ENCODE data around the gene TPBGL.

TPBGL gene

DNA sequence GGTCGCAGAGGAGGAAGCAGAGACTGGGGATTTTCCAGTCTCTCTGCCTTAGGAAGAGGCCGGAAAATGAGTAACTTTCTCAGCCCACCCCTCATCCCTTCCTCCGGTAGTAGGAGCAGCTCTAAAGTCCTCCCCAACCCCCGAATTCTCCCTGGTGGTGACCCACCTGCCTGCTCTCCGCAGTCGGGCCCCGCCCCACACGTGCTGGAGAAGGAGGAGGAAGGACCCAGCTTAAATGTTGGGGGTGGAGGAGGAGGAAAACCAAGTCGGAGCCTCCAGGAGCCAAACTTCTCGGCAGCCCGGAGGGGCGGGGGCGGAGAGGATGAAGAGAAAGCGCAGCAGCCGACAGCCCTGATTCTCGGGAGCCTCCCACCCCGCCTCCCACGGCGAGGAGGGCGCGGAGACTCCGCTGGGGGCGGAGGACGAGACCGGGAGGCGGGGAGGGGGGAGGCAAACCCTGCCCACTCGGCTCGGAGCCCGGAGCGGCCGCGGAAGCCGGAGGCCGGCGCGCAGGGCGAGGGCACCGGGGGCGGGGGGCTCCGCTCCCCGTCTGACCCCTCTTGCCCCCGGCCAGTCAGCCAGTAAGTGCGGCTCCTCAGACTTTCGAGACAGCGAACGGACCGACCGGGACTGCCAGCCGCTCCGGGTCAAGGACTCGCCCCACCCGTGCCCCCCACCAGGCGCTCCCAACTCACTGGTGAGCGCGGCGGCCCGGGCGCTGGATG lies at the start of gene TPBGL:
Gene TPBGL (plus strand): TSS at position 464 of the 725 bp plus-strand sequence. CDS start 276 bp downstream, outside the sequence.
- DNase-seq, result no peak

DNA sequence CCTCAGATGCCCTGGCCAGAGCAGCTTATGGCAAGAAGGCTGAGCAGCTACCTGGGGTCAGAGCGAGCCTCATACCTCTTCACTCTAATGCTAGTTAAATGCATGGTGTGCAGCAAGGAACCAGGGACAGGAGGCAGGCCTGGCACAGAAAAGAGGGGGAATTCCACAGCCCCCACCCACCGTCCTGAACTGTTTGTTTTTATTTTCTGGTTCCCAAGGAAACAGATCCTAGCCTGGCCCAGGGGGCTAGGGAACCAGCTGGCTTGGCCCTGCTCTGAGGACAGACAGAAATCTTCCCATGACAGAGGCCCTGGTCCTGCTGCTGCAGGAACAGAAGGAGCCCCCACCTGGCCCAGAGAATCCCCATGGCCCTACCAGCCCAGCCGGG lies 49.2 kb upstream of the TPBGL start:
- DNase-seq, result no peak

GRCh38 chr11:75193271-75193670 lies 47.3 kb upstream of the TPBGL start:
- DNase-seq, result no peak

DNA sequence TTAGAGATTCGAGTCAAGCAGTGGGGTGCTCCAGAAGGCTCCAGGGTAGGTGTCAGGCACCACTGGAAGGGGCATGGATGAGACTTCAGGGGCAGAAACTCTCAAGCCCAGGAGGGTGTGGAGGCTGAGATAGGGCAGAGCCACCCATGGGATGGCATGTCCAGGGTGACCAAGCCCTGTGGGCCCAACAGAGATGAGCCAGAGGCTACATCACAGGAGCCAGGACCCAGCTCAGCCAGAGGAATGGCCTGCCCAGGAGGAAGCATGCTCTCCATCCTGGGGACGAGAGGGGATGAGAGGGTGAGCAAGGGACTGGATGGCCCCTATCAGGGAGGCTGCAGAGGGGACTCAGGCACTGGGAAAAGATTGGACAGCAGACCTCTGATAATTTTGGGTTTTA lies 46.9 kb upstream of the TPBGL start:
- no peak for DNase-seq

DNA sequence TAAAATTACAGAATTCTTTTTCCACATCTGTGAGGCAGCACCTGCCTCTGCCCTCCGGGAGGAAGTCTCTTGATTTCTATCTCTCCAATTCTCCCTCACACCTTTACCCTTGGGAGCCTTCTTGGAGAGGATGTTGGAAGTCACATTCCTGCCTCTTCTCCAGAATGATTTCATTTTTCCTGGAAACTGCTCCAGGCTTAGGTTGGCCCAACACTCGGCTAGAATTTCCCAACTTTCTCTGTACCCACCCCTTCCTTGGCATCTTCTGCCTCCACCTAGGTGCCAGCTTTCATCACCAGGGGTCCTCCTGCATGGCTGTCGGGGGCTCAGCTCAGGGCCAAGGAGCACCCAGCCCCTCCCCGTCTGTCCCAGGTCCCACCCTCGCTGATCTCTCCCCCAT lies 46.4 kb upstream of the TPBGL start:
- DNase-seq, result no peak

DNA sequence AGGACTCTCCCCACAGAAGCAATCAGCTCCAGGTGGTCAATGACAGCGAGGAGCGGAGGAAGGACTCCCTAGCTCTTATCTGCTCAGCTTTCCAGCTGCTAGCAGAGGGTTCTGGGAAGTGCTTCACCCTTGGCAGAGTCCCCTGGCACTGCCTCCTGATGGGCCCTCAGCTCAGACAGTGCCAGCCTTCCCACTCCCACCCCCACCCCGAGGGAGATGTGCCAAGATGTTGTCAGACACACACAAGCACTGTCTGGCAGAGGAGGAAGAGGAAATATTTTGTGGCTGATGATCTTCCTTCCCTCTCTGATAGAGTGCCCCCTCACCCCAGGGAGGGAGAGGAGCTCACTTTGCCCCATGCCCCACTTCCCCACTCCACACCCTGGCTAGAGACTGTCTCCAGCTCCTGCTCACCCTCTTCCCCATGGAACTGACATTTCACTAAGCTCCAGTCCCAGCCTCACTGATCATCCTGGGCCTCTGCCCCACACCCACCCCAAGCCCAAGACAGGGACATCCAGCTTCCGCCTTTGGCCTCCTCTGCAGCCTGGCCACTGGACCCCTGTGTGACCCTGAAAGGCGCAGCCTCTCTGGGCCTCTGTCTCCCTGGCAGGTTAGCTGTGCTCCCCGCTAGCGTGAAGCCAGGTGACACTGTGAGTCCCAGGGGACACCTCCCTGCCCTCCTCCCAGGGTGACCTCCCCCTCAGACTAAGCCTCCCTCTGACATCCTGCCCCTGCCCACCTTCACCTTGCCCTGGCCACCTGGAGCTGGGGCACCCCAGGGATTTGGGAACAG lies 45.2 kb upstream of the TPBGL start:
- DNase-seq, result no peak

- DNase-seq, result no peak
These were observed 44.1 kb upstream of the TPBGL start for GRCh38 chr11:75196426-75196825.

- DNase-seq, result no peak
These were observed 42.9 kb upstream of the TPBGL start for GRCh38 chr11:75197512-75198277.

GRCh38 chr11:75198278-75198973 lies 42.1 kb upstream of the TPBGL start:
- DNase-seq, result no peak

- no peak for DNase-seq
These were observed 41.1 kb upstream of the TPBGL start for GRCh38 chr11:75199412-75199955.

GRCh38 chr11:75200051-75200450 lies 40.5 kb upstream of the TPBGL start:
- DNase-seq, result no peak

DNA sequence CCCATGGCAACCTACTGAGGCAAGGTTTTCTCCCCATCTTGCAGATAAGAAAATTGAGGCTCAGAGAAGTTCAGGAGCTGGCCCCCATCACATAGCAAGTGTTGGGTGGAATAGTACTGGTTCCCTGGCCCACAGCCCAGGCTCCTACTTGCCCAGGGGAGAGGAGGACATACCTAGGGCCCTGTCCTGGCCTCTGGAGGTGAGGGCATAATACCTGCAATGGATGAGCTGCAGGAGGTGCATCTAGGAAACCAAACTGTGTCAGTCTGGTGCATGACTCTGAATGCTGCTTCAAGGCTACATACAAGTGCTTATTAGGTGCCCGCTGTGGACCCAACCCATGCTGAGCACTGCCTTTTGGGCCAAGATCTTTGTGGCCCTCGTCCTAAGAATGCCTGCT lies 40.0 kb upstream of the TPBGL start:
- no peak for DNase-seq

DNA sequence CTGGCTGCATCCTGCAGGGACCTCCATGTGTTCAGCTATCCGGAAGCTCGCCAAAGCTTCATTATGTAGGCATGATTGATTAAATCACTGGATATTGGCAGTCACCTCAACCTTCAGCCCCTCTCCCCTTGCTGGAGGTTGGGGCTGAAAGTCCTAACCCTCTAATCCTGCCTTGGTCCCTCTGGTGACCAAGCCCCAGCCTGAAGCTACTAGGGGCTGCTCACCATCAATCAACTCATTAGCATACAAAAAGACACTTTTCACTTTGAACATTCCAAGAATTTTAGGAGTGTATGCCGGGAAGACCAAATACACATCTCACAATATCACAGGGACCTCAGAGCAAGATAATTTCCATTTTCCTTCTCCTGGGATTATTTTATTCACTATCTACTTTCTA lies 38.8 kb upstream of the TPBGL start:
- no peak for DNase-seq

- no peak for DNase-seq
These were observed 38.4 kb upstream of the TPBGL start for GRCh38 chr11:75202195-75202594.

- DNase-seq, result no peak
These were observed 37.4 kb upstream of the TPBGL start for GRCh38 chr11:75203138-75203537.

DNA sequence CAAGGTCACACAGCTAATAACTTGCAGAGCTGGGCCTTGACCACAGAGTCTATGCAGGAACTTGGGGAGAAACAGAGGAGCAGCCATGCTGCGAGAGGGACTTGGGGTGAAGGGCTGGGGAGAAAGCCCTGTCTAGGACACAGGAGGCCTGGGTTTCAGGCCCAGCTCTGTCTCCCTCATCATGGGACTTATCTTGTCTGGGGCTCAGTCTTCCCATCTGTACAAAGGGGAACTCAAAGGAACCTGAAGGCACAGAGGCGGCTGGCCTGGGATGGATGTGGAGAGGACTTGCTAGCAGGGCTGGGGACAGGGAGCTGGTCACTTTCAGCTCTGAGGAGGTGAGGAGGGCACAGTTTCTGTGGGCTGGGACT lies 36.9 kb upstream of the TPBGL start:
- DNase-seq, result no peak

GRCh38 chr11:75204012-75204674 lies 36.4 kb upstream of the TPBGL start:
- DNase-seq, result no peak

- DNase-seq, result peak; percentile 69
These were observed 35.6 kb upstream of the TPBGL start for GRCh38 chr11:75204685-75205563.

GRCh38 chr11:75205564-75206020 lies 35.0 kb upstream of the TPBGL start:
- no peak for DNase-seq

- no peak for DNase-seq
These were observed 32.1 kb upstream of the TPBGL start for GRCh38 chr11:75208446-75208845.

DNA sequence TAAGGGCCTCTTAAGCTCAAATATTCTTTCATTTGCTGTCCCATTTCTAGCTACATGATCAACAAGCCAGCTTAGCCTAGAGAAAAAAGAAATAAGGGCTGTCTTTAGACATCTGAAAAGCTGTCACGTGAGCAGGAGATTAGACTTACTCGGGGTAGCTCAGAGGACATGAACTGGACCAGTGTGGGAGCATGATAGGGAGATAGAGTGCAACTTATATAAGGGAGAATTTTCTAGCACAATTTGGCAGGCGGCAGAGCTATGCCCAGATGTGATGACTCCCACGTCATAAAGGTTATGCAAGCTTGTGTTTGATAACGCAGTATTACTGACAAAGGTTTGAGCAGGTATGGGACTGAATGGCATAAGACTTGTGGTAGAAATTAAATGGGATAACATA lies 28.2 kb upstream of the TPBGL start:
- no peak for DNase-seq

All from CD4-positive, alpha-beta T cell treated with Interleukin-4 for 4 hours (primary cell).